Measurements from ENCODE around the gene CCDC92B. TPM values are rescaled to one million over a fixed set of nuclear protein-coding genes. Genes with fewer than 3 reads are reported as not detected.

Gene CCDC92B
- total RNA-seq, 1 donor from 2014 or later: 1.3 TPM

DNA sequence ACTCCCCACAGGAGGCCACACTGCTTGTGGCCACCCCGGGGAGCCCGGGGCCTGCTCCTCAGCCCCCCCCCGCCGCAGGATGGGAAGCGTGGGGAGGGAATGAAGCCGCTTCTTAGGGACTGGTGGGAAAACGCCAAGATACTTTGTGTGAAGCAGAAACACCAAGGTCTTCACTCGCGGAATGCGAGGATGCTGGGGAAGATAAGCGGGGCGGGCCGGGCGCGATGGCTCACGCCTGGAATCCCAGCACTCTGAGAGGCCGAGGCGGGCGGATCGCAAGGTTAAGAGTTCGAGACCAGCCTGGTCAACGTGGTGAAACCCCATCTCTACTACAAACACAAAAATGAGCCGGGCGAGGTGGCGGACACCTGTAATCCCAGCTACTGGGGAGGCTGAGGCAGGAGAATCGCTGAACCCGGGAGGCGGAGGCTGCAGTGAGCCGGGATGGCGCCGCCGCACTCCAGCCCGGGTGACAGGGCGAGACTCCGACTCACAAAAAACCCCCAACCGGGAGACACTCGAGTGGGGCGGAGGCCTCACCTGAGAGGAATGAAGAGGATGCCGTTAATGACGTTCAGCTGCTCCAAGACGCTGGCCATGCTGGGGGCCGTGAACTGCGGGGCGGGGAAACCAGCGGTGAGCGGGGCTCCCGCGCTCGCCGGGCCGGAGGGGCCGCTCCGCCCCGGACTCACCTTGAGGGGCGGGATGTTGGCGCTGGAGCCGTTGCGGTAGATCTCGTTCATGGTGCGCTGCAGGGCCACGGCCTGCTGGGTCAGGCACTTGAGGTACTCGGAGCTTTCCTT, 58.2 kb downstream of the CCDC92B start:
- no peaks in the 10 kb centered on the region for H3K27me3 Mint-ChIP-seq
- no peak for DNase-seq (ENCODE audit: extremely low spot score, unreplicated experiment)
- no peaks in the 10 kb centered on the region for H3K9me3 Mint-ChIP-seq
- no peak overlapping the region for H3K4me3 Mint-ChIP-seq
- no peaks in the 10 kb centered on the region for H3K36me3 Mint-ChIP-seq
- H3K27ac Mint-ChIP-seq: no peak overlapping the region
- TF ChIP-seq, protein P1, sequence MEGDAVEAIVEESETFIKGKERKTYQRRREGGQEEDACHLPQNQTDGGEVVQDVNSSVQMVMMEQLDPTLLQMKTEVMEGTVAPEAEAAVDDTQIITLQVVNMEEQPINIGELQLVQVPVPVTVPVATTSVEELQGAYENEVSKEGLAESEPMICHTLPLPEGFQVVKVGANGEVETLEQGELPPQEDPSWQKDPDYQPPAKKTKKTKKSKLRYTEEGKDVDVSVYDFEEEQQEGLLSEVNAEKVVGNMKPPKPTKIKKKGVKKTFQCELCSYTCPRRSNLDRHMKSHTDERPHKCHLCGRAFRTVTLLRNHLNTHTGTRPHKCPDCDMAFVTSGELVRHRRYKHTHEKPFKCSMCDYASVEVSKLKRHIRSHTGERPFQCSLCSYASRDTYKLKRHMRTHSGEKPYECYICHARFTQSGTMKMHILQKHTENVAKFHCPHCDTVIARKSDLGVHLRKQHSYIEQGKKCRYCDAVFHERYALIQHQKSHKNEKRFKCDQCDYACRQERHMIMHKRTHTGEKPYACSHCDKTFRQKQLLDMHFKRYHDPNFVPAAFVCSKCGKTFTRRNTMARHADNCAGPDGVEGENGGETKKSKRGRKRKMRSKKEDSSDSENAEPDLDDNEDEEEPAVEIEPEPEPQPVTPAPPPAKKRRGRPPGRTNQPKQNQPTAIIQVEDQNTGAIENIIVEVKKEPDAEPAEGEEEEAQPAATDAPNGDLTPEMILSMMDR (conservative IDR thresholded peaks at IDR 0.05): no peak
- H3K4me1 Mint-ChIP-seq (ENCODE audit: unreplicated experiment): peaks cover 4% of the 10 kb centered on the region

DNA sequence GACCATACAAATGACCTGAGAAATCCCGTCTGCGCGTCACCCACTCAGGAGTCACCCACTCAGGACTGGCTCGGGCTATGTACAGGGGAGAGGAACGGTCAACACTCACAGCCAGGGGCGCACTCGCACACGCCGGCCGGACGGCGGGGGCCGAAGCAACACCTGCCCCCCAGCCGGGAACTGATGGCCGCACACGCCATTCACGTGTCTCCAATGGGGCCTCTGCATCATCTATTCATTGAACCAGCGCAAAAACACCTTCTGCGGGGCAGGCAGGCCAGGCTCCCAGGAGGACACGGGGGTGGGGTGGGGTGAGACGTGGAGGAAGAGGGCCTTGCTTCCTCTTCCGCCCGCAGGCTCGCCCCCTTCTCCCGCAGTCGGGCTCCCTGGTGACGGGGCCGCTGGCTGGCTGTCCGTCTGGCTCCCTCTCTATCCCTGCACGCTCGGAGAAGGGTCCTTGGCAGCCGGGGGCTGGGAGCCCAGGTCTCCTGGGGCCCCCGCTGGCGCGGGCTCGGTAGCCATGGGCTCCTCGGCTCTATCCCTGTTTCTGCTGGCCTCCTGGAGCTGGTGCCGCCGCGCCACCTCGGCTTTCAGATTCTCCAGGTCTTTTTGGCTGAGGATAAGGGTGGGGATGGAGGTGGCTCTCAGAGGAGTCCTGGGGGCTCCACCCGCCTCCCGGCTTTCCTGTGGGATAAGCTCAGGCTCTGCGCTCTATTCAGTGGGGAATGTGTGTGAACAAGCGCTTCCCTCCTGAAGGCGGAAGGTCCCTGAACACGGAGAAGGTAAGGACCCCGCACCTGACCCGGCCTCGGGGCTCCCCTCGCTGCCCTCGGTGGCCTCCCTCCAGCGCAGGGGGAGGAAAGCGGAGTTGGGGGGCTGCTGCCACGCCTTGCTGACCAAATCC, 59.0 kb downstream of the CCDC92B start:
- TF ChIP-seq, protein P1 (conservative IDR thresholded peaks at IDR 0.05): no peak
- no peak overlapping the region for H3K27ac Mint-ChIP-seq
- no peaks in the 10 kb centered on the region for H3K27me3 Mint-ChIP-seq
- H3K36me3 Mint-ChIP-seq: no peaks in the 10 kb centered on the region
- no peak for DNase-seq (ENCODE audit: extremely low spot score, unreplicated experiment)
- H3K4me1 Mint-ChIP-seq (ENCODE audit: unreplicated experiment): peaks cover 4% of the 10 kb centered on the region
- H3K4me3 Mint-ChIP-seq: no peak overlapping the region
- no peaks in the 10 kb centered on the region for H3K9me3 Mint-ChIP-seq

DNA sequence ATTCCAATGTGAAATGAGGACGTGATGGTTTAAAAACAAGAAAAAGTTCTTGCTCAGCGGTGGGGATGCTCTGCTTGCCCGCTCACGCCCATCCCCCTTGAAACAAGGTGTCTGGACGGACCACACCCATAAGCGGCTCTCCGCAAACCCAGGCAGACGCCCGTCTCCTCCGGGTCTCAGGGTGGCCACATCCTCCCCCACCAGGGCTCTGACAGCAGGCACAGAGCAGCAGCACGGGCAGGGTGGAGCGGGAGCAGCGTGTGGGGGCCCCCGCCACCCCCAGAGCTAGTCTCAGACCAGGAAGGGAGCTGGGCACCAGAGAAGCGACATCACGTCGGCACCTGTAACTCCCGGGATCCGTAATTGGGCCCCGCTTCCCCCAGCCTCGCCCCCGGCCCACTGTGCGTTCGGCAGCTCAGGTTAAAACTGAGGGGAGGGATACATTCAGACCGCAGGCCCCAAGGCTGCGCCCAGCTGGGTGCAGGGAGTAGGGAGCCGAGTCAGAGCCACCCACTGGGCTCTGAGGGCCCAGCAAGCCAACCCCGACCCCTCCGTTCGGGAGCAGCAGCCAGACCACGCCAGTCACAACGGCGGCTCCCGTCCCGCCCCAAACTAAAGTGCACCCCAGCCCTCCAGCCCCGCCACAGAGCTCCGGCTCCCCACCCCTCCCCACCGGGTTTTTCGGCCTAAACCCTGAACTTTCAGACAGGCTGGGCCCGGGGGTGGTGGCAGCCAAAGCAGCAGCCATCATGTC, 59.9 kb downstream of the CCDC92B start:
- TF ChIP-seq, protein P1 (conservative IDR thresholded peaks at IDR 0.05): no peak
- Mint-ChIP-seq H3K27ac (peak overlapping the region; percentile 63), H3K36me3 (no peaks in the 10 kb centered on the region), H3K4me3 (no peak overlapping the region), H3K4me1 (ENCODE audit: unreplicated experiment) (peaks cover 4% of the 10 kb centered on the region), H3K27me3 (no peaks in the 10 kb centered on the region), H3K9me3 (no peaks in the 10 kb centered on the region)
- no peak for DNase-seq (ENCODE audit: extremely low spot score, unreplicated experiment)

DNA sequence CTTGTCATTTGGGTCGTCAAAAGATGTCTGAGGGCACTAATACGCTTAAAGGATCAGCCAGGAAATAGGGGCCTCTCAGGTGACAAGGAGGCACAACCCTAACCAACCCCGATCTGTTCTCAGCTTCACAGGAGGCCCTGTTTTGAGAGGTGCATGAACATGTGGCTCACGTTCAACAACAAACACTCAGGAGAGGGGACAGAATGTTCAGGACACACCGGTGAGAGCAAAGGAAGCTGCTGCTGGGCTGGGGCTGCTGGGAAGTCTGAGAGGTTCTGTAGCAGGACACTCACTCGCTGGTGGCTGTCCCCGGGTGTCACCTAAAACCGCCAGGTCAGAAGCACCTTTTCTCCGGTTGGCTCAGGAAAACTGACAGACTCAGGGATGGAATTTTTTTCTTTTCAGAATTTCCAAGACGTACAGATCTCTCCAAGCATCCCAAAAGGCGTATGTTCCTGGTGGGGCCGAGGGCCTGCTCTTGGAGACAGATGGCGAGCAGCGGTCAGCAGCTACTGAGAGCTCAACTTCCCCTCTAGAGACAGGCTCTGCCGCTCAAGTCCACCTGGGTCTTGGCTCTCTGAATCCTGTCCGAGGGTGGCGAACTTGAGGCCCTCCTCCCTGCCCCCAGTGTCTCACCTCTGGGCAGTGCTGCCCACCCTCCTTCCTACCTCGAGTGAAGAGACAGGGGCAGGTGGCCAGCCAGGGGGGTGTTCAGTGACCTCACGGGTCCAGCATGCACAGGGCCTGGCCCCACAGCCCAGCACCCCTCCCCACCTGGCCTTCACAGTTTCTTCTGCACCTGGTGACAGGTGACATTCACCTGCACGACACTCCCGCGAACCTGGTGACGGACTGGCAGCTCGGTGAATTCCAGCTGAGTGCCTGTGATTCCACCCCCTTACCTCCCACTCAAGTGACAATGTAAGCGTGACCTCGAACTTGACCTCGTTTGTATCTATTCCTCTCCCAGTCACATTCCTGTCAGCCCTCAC, 60.8 kb downstream of the CCDC92B start:
- Mint-ChIP-seq H3K9me3 (no peaks in the 10 kb centered on the region), H3K27ac (peak overlapping the region; percentile 63), H3K36me3 (no peaks in the 10 kb centered on the region), H3K4me3 (no peak overlapping the region), H3K27me3 (no peaks in the 10 kb centered on the region), H3K4me1 (ENCODE audit: unreplicated experiment) (peaks cover 4% of the 10 kb centered on the region)
- TF ChIP-seq, protein P1 (conservative IDR thresholded peaks at IDR 0.05): no peak
- DNase-seq (ENCODE audit: extremely low spot score, unreplicated experiment): no peak

All from type B pancreatic cell (in vitro differentiated cells).